ENCODE data around the gene RCAN2. TPM values are rescaled to one million over a fixed set of nuclear protein-coding genes. Genes with fewer than 3 reads are reported as not detected.

RCAN2 gene
- total and polyA plus RNA-seq, 2 experiments from 2014 or later: 44.9 to 55.6 TPM

DNA sequence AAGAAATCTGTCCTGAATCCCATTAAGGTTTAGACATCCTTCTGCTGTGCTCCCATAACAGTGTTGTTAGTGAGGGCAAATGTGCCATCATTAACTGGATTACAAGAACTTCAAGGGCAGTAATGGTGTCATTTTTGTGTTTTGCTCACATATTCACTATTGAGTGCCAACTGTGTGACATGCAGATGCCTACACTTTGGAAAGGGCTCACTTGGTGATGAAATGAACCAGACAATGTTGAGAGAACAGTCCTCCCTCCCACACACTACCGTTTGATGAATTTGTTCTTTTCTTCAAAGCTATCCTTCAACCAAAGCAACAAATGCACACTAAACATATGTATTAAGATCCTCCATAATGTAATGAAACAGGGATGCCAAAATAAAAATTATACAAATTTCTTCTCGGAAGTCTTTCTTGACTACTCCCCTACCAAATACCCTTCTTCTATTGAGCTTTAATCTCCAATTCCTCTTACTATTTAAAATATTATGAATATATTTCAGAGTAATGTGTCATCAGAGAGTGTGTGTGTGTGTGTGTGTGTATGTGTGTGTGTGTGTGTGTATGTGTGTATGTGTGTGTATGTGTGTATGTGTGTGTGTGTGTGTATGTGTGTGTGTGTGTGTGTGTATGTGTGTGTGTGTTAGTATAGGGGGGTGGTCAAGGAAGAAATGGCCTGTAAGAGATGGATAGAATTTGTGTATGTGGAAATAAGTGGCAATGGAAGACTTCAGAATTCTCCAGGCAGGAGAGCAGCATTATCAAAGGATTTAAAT lies 228.1 kb downstream of the RCAN2 start:
- Histone ChIP-seq H3K27me3 (no peaks in the 10 kb centered on the region), H3K4me3 (no peak overlapping the region), H3K27ac (no peak overlapping the region), H3K4me1 (ENCODE audit: low read depth) (peaks cover 7% of the 10 kb centered on the region), H3K36me3 (no peaks in the 10 kb centered on the region), H3K9me3 (ENCODE audit: low read depth) (no peaks in the 10 kb centered on the region)
- DNase-seq (ENCODE audit: low read depth in 1 of 2, low spot score in 1 of 2): peak in 1 of 2 donors; percentile 12
- no peak for TF ChIP-seq CTCF (IDR thresholded peaks at IDR 0.05; ENCODE audit: low read depth, low read length)

GRCh38 chr6:46258249-46258648 lies 233.0 kb downstream of the RCAN2 start:
- Histone ChIP-seq H3K36me3 (no peaks in the 10 kb centered on the region), H3K27ac (no peak overlapping the region), H3K9me3 (ENCODE audit: low read depth) (no peaks in the 10 kb centered on the region), H3K4me1 (ENCODE audit: low read depth) (no peaks in the 10 kb centered on the region), H3K4me3 (no peak overlapping the region), H3K27me3 (no peaks in the 10 kb centered on the region)
- DNase-seq (ENCODE audit: low read depth in 1 of 2, low spot score in 1 of 2): no peak
- TF ChIP-seq CTCF (IDR thresholded peaks at IDR 0.05; ENCODE audit: low read depth, low read length): no peak

DNA sequence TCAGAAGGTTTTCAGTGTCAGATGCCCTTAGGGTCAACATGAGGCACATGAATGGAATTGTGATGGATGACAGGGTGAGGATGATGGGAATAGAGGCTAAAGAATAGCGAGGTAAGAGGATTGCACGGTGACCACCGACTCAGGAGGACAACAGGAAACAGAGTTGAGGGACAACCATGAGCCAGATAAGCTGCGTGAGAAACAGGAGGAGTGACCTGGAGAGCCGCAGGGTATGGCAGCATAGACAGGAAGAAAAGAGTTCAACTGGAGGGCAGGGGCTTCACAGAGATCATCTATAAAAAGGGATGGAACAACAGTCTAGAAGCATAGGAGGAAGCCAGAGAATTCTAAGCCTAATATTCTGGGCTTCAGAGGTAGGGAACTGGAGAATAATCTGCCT lies 235.7 kb downstream of the RCAN2 start:
- Histone ChIP-seq H3K9me3 (ENCODE audit: low read depth) (no peaks in the 10 kb centered on the region), H3K27ac (no peak overlapping the region), H3K36me3 (no peaks in the 10 kb centered on the region), H3K27me3 (no peaks in the 10 kb centered on the region), H3K4me3 (no peak overlapping the region), H3K4me1 (ENCODE audit: low read depth) (no peaks in the 10 kb centered on the region)
- TF ChIP-seq CTCF (IDR thresholded peaks at IDR 0.05; ENCODE audit: low read depth, low read length): no peak
- no peak for DNase-seq (ENCODE audit: low read depth in 1 of 2, low spot score in 1 of 2)

DNA sequence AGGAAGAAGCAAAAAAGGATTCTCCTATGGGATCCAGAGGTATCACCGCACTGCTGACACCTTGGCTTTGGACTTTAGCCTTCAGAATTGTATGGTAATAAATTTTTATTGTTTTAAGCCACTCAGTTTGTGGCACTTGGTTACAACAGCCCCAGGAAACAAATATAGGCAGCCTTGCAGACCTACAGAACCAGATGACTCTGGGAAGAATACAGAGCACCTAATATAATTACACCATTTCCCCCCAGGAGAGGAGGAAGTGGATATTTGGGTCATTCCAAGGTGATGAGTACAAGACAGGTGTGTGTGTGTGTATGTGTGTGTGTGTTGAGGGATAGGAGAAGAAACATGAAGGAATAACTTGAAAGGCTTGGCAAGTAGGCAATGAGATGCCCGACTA lies 236.3 kb downstream of the RCAN2 start:
- Histone ChIP-seq H3K27ac (no peak overlapping the region), H3K4me1 (ENCODE audit: low read depth) (no peaks in the 10 kb centered on the region), H3K36me3 (no peaks in the 10 kb centered on the region), H3K4me3 (no peak overlapping the region), H3K9me3 (ENCODE audit: low read depth) (no peaks in the 10 kb centered on the region), H3K27me3 (no peaks in the 10 kb centered on the region)
- DNase-seq (ENCODE audit: low read depth in 1 of 2, low spot score in 1 of 2): no peak
- TF ChIP-seq CTCF (IDR thresholded peaks at IDR 0.05; ENCODE audit: low read depth, low read length): no peak

DNA sequence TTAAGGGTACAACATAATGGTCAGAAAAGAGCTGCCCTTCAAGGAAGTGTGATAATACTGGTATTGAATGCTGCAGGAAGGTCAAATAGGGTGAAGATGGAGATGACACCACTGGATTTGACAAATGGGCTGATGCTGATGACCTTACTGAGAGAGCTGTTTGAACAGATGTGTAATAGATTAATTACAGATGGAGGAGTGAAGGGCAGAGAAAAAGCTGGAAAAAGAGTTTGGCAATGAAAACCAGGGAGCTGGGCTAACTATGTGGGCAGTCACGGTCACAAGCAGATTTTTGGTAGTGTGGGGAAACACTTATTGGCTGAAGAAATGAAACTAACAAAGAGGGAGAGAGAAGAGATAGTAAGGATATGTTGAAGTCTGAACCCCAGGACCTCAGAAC lies 236.9 kb downstream of the RCAN2 start:
- Histone ChIP-seq H3K27me3 (no peaks in the 10 kb centered on the region), H3K36me3 (no peaks in the 10 kb centered on the region), H3K4me1 (ENCODE audit: low read depth) (no peaks in the 10 kb centered on the region), H3K27ac (no peak overlapping the region), H3K9me3 (ENCODE audit: low read depth) (no peaks in the 10 kb centered on the region), H3K4me3 (no peak overlapping the region)
- TF ChIP-seq CTCF (IDR thresholded peaks at IDR 0.05; ENCODE audit: low read depth, low read length): no peak
- no peak for DNase-seq (ENCODE audit: low read depth in 1 of 2, low spot score in 1 of 2)
